ENCODE measurements around the gene CD86.

The CD86 gene

DNA sequence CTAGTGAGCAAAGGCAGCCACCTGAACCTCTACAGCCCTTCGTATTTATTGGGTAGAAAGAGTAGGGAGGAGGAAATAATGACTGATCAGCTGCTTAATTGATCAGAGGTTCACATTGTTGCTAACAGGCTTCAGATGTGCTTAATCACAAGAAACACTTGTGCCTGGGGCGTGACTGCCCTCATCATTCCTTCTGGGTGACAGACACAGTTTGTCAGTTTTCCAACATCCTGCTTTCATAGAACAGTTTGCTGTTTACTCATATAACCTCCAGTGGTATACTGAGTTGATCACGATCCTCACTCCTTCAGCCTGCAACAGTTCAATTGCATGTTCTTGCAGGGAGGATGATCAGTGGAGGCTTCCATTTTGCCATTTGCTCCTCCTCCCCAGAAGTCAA lies 114.7 kb downstream of the CD86 start:
- no peak for DNase-seq
